Stimulated activated CD8-positive, alpha-beta memory T cell treated with anti-CD3 and anti-CD28 coated beads, Interleukin-12 subunit alpha, Interleukin-12 subunit beta, amount 100 ng/mL, for 24 hours (primary cell): ENCODE results near the gene LAMA2.

Experiments
- DNase-seq: peaks from one replicate; pipeline ENCODE4 v3.0.0-alpha.2; 2020; ENCODE audit errors: extremely low read depth

Gene LAMA2

GRCh38 chr6:129447198-129447565 lies 564.2 kb downstream of the LAMA2 start:
- DNase-seq: no peak

- DNase-seq: no peak
Observed at GRCh38 chr6:129448965-129449364, 566.0 kb downstream of the LAMA2 start.

GRCh38 chr6:129451187-129451586 lies 568.2 kb downstream of the LAMA2 start:
- no peak for DNase-seq

- DNase-seq: no peak
Observed at GRCh38 chr6:129453073-129453472, 570.1 kb downstream of the LAMA2 start.

- no peak for DNase-seq
Observed at GRCh38 chr6:129454488-129454887, 571.5 kb downstream of the LAMA2 start.

DNA sequence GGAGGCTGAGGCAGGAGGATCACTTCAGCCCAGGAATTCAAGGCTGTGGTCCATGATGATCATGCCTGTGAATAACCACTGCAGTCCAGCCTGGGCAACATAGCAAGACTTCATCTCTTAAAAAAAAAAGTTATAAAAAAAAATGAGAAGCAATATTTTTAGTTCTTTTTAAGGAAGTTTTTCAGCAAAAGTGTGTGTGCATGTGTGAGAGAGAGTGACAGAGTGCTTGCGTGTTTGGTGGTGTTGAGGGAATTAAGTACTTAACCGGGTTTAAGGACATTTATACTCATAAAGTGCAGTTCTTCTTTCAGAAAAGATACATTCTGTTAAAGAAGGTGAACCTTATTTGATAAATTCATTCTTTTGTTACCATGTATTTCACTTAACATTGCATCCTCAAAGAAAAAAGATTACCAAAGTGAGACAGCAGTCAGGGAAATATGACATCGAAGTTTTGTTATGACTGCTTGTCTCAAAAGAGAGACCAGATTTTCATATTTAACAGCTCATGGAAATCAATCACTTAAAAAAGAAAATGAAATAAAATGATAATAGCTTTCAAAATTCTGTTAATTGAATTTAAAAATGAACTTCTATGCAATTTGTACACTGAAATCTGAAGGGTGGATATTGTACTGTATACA lies 572.3 kb downstream of the LAMA2 start:
- DNase-seq: no peak

GRCh38 chr6:129460221-129460620 lies 577.3 kb downstream of the LAMA2 start:
- no peak for DNase-seq

GRCh38 chr6:129469070-129469662 lies 586.2 kb downstream of the LAMA2 start:
- DNase-seq: no peak

GRCh38 chr6:129472239-129472638 lies 589.3 kb downstream of the LAMA2 start:
- no peak for DNase-seq

DNA sequence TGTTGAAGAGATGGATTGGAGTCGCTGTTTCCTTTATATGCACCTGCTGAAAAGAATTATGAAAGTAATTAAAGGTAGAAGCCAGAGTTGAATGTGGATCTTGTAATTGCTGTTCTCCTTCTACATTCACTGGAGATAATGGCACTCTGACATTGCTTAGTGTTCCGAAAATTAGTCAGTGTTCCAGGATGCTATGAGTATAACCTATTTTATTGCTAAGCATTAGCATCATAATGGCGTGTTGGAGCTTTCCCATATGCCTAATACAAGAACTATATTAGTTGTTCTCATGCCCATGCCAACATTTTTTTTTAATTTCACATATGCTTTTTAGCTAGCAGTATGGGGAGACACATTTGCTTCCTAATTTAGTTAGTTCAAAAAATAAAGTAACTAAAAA lies 590.6 kb downstream of the LAMA2 start:
- DNase-seq: no peak

- no peak for DNase-seq
Observed at GRCh38 chr6:129475477-129476247, 592.7 kb downstream of the LAMA2 start.

DNA sequence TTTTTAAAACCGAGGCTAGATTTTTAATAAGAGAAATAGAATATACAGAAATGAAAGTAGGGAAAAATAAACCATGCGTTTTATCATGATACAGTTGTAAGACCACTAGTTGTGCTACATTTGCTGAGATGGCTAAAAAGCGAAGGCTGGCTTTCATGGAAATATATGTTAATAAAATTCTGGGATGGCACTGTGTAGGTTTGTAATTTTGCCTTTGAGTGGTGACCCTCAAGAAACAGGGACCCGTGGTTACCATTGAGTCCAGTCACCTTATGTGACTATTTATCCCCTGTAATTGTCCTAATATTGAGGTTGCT lies 593.3 kb downstream of the LAMA2 start:
- no peak for DNase-seq

GRCh38 chr6:129476810-129477209 lies 593.9 kb downstream of the LAMA2 start:
- no peak for DNase-seq

DNA sequence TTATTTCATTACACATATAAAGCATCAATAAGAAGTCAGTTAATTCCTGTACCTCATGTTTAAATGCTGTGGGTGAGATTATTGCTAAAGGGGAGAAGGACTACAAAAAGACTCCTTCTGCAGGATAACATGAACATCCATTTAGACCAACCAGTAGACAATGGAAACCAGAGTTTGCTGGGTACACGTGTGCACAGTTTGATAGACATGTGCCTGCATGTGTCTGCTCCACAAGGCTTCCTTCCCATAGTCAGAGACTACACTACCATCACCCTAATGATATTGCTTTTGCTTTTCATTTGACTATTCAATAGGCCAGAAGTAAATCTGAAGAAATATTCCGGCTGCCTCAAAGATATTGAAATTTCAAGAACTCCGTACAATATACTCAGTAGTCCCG lies 595.4 kb downstream of the LAMA2 start:
- no peak for DNase-seq

- no peak for DNase-seq
Observed at GRCh38 chr6:129481706-129482105, 598.8 kb downstream of the LAMA2 start.

- no peak for DNase-seq
Observed at GRCh38 chr6:129485746-129486145, 602.8 kb downstream of the LAMA2 start.

- DNase-seq: no peak
Observed at GRCh38 chr6:129486327-129486726, 603.4 kb downstream of the LAMA2 start.

GRCh38 chr6:129488313-129488712 lies 605.4 kb downstream of the LAMA2 start:
- DNase-seq: no peak

- DNase-seq: no peak
Observed at GRCh38 chr6:129489215-129489765, 606.4 kb downstream of the LAMA2 start.

GRCh38 chr6:129490521-129491255 lies 607.8 kb downstream of the LAMA2 start:
- DNase-seq: peak; percentile 36

- no peak for DNase-seq
Observed at GRCh38 chr6:129491436-129491835, 608.5 kb downstream of the LAMA2 start.

GRCh38 chr6:129492260-129492659 lies 609.3 kb downstream of the LAMA2 start:
- no peak for DNase-seq
